ENCODE data around the gene CCDC18.

CCDC18 gene

GRCh38 chr1:93317207-93317606 is 136.7 kb downstream of the CCDC18 start:
- no peak for DNase-seq (ENCODE audit: low read depth)

GRCh38 chr1:93317943-93318342 is 137.4 kb downstream of the CCDC18 start:
- no peak for DNase-seq (ENCODE audit: low read depth)

GRCh38 chr1:93321720-93322119 is 141.2 kb downstream of the CCDC18 start:
- no peak for DNase-seq (ENCODE audit: low read depth)

GRCh38 chr1:93322349-93322748 is 141.8 kb downstream of the CCDC18 start:
- DNase-seq (ENCODE audit: low read depth), result no peak

- no peak for DNase-seq (ENCODE audit: low read depth)
Observed at GRCh38 chr1:93323185-93323820, 142.8 kb downstream of the CCDC18 start.

GRCh38 chr1:93324486-93325464 is 144.3 kb downstream of the CCDC18 start:
- peak; percentile 42 for DNase-seq (ENCODE audit: low read depth)

All from fibroblast of gingiva (primary cell).